Measurements from ENCODE around the gene TGFBR3.

DNA sequence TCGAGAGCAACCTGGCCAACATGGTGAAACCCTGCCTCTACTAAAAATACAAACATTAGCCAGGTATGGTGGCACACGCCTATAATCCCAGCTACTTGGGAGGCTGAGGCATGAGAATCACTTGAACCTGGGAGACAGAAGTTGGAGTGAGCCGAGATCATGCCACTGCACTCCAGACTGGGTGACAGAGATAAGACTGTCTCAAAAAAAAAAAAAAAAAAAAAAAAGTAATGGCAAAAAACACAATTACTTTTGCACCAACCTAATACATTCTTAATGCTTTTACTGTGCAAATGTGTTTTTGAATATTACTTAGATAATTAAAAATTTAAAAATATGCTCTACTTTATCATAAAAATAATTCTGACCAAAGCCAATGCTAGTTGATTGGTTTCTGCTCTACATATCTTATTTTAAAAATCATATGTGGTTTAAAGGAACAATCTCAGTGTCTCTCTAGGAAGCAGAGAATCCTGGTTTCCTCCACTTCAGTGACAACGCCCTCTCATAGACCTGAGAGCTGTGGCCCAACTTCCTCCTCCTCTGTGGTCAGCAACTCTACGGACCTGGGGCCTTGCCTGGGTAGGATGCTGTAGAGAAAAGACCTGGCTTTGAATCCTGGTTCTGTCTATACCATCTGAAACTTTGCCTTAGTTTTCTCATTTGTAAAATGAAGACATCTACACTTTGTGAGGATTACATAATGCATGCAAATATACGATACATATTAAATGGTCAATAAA is 64.7 kb downstream of the TGFBR3 start:
- no peak for TF ChIP-seq CTCF (conservative IDR thresholded peaks at IDR 0.05 in 1 of 2, IDR thresholded peaks at IDR 0.05 in 1 of 2; ENCODE audit: extremely low read depth in 1 of 2, insufficient read depth in 1 of 2, low read depth in 1 of 2, low read length in 2 of 2)
- no peak for TF ChIP-seq EZH2 (IDR thresholded peaks at IDR 0.05; ENCODE audit: borderline replicate concordance, low read length)

Data from mammary epithelial cell (primary cell).